NCI-H748 treated with DMSO at 0.1 percent for 48 hours (cell line): ENCODE data around the gene ADAR.

Source experiments
- DNase-seq: peaks from one replicate; lab custom pipeline; 2025; lab: John Stamatoyannopoulos, UW

ADAR gene

DNA sequence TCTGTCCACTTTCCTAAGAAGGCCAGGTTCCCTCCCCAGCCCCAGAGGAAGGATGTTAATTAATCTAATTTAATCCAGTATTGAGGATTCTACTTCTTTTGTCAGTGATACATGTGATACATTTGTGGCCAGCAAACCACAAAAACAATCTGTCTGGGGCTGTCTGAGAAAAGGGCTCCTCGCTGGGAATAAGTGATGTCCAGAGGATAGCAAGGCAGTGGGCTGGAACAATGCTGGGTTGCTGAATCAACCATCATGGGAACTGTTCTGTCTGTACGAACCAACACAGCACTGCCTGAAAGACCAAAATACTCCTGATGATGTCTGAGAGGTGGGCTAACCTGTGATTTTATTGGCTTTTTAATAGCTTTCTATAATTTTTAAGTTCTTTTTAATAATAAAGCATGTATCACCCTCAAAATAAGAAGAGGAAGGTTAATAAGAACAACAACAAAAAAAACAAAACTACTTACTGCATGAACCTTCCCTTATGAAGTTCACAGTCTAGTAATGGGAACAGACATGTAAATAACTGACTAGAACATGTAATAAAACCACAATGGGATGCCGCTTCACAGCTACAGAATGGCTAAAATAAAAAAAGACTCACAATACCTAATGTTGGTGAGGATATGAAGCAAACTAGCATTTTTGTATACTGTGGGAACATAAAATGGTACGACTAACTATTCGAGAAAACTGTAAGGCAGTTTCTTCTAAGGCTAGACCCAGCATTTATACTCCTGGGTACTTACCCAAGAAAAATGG, 11.4 kb upstream of the ADAR start:
- DNase-seq: no peak

DNA sequence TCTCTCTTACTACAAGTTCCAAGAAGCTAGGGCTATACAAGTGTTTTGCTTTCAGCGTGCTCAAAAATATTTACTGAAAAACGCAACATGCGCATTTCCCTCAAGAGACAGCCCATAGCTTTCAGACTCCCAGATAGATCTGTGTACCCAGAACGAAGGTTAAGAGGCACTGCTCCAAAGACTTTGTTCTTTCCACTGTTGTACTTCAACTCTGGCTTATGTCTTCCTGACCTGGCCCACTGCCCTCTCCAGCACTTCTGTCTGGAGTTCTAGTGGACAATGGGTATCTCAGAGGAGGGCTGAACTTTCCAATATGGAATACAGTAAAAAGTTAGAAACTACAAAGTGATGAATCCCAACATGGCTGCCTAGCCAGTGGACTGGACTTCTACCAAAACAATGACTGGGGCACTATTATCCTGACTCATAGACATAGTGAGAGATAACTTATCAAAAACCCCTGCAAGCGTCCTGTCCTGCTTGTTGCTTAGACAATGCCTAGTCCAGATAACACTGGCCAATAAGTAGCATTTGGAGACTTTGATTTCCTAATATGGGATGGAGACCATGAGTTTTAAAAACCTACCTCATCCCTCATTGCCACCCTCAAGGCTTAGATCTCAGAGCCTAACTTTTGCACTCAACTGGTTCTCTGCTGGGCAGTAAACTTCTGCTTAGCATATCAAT, 8.8 kb upstream of the ADAR start:
- no peak for DNase-seq

DNA sequence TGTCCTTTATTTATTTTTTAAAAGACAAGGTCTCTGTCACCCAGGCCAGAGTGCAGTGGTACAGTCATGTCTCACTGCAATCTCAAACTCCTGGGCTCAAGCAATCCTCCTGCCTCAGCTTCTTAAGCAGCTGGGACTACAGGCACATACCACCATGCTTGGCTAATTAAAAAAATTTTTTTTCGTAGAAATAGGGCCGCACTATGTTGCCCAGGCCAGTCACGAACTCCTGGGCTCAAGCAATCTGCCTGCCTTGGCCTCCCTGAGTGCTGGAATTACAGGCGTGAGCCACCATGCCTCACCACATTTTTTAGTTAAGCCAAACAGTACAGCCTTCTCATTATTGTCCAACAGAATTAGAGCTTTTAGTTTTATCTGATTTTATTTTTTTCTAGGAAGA, 7.4 kb upstream of the ADAR start:
- no peak for DNase-seq

DNA sequence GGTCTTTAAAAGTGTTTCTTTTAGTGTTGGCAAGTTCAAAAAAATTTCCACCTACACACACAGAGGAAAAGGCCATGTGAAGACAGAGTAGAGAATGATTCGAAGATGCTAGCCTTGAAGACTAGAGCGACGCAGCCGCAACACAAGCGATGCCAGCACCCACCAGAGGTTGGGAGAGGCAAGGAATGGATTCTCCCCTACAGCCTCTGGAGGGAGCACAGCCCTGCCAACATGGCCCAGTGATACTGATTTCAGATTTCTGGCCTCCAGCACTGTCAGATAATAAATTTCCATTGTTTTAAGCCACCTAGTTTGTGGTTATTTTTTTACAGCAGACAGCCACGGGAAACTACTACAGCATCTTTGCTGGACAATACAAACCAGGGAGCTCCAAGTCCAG, 6.9 kb upstream of the ADAR start:
- DNase-seq: no peak

DNA sequence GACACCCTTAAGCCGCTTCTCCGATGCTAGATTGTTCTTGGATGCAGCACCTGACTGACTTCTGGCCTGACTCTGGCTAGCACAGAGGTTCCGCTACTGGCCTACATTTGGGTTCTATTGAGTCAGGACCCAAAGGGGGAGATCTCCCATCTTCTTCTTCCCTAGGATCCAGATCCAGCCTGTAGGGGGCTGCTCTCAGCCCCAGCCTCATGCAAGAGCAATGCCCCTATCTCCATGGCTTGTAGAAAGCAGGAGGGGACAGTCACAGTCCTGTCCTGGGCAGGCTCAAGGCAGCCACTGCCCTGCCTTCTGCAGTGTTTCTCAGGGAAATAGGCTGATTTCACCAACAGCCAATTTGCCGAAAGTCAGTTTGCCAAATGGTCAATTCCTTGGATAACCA, 6.3 kb upstream of the ADAR start:
- no peak for DNase-seq

DNA sequence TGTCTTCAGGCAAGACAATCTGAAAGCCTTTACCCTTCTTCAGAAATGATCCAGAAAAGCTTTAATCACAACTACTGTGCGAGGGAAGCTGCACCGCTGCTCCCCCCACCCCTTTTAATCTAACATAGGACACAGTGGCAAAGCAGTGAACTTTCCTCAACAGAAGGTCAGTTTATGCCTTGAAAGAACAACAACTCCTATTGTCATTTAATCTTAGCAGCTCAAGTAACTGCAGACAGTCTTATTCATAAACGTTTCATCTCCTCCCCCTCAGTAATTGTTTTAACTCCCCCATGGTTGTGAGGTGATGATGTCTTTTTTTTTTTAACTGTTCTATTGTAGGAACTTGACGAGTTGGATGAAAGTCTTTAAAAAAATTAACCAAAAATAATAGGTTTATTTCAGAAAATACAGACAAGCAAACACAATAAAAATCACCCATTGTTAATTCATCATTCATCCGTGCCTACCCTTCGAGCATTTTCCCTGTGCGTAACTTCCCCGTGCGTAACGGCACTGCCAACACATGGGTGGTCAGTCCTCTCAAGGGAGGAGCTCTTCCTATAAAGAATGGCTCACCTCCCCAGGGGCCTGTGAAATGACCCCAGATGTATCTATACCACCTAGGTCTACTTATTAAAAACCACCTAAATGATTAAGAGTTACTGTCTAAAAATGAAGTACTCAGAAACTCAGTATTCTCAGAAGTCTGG, 3.3 kb upstream of the ADAR start:
- DNase-seq: no peak

DNA sequence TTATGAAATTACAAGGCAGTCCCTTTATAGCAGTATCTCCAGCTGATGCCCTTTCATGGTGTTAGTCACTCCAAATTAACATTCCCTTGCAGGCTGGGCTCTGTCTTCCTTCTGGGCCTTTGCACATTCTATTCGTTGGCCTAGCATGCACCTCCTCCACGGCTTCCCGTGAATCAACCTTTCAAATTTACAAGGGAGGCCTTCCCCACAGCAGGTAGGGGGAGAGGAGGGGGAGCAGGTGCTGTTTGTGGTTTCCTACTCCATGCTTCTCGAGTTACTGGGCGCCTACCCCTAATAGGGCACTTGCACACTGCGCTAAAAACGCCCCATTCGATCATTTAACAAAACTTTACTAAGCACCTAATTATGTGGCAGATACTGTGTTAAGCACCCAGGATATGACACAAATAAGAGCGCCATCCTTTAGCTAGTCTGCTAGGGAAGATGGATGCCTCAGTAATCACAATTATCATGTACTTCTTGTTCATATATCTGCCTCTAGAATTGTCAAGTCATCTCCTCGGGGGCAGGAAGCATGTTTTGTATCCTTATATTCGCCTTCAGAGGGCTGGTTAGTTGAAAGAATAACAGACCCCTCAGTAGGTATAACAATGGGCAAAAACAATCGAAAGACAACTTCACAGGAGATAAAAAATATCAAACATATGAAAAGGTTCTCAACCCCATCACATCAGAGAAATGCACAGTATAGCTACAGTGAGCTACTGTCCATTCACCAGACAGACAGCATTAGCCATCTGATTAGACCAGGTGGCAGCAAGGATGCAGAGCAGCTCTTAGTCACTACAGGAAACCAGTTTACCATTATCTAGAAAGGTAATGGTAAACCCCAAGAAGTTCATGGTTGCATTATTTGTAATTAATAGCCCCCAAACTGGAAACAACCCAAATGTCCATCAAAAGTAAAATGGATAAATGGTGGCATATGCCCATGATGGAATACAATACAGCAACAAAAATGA, 1.7 kb upstream of the ADAR start:
- DNase-seq: peak; percentile 8

DNA sequence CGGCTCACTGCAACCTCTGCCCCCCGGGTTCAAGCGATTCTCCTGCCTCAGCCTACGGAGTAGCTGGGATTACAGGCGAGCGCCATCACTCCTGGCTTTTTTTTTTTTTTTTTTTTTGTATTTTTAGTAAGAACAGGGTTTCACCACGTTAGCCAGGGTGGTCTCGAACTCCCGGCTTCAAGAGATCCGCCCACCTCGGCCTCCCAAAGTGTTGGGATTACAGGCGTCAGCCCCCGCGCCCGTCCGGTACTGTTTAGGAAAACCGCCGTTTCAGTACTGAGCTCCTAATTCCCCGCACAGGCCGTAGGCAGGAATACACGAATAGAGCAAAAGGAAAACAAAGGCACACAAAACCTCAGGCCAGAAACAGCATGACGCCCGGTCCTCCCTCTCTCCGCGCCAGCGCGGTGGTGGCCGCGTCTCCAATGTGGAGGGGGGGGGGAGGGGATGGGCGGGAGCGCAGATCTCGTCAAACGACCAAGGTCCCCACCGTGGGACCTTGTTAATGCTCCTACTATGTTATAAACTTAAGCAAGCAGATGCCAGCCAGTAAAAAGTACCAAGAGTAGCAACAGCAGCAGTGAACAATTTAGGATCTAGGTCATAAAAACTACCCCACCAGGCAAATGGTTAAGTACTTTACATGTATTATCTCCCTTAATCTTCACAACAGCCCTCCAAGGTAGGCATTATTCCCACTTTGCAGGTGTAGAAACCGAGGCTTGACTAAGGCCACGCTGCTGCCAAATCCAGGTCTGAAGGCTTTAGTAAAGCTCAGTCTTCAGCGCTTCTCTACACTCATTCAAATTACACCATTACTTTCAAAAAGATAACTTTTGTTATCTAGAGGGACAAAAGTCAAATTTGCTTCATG, 648 bp upstream of the ADAR start:
- peak; percentile 77 for DNase-seq

DNA sequence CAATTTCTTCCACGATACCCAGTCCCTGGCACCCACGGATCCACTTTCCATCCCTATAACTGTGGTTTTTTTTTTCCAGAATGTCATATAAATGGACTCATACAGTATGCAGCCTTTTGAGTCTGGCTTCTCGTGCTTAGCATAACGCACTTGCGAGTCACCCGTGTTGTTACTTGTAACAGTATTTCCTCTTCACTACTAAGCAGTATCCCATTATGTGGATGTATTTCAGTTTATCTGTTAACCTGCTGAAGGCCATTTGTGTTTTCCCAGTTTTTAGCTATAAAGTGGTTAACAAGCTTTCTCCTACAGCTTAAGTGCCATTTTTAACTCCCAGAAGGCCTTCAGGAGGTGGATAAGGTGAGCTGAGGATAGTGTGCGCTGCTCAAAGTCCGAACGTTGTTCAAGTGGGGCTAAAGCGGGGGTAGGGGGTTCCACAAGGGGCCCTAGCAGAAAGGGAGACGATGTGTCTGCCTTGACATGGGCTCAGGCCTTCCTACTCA, 829 bp downstream of the ADAR start:
- no peak for DNase-seq

DNA sequence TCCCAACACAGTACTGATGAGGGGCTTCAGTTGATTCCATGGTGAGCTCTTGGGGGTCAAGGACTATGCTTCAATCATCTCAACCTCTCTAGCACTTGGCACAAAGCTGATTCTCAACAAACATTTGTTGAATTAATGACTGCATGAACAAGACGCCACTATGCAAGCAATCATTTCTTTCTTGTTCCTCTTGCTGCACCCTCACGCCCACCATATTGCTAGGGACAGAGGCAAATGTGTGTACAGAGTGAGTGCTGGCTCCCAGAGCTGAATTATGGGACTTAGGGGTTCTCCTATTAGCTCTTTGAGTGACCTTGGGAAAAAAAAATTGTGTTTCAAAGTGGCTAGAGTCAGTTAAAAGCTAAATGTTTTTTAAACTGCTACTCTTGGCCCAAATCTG, 2.5 kb downstream of the ADAR start:
- DNase-seq: no peak

DNA sequence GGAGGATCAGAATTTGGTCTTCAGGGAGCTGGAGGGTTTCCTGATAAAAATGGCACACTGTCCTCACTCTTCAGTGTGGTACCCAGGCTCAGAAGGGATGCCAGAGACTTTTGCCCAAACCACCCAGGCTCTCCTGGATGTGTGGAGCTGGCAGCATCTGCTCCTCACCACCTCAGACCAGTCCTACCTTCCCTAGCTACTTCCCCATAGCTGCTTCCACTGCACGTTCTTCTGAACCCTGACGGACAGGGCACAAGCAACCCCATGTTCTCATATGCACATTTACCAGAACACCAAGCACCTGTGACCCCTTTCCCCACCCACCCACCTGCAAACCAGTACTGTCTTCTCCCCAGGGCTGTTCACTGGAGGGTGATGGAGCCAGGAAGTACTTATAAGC, 4.7 kb downstream of the ADAR start:
- no peak for DNase-seq

DNA sequence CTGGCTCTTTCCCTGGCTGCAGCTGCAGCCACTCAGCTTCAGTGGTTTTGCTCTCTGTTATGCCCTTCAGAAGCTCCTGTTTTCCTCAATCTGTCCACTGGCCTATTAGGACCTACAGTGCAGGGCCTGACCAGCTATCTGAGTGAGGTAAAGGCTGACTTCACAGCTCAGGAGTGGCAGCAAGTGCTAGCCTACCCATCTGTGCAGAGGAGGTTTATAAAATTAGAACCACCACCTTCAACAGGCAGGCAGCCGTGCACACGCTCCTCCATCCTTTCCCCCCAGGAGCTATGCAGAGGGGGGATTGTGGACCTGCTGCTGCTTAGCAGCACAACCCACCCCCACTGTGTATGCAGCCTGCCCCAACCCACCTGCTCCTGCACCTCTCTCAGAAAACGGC, 8.3 kb downstream of the ADAR start:
- DNase-seq: no peak

DNA sequence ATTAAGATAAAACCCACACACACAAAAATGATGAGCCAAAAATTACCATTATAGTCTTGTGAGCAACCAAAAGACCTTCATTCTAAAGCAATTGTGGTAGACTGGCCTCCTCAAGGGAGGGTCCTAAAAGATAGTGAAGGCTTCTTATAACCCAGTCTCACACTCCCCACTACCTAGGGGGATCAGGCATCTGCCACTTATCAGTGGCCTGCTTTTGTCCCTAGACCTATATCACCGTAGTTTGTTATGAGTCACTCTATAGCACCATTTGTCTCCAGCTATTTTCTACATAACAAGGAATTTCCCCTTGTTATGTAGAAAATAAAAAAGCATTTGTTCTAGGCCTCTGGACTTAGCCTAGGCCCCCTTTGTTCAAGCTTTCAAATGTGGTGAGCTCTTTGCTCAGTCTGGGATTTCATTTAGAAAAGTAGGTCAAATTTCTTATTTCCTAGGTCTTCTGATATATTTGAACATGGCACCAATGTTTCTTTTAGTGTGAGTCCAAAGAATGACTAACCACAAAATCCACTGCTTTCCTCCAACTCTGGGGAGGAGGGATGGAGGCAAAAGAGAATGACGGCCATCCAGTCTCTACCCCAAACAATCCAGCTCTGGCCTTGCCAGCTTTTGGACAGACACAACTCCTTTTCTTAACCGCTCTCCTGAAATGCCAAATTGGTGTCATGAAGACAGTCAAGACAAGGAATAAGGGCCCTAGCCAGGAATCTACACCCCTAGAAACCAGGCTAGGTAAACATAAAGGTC, 8.9 kb downstream of the ADAR start:
- DNase-seq: no peak

DNA sequence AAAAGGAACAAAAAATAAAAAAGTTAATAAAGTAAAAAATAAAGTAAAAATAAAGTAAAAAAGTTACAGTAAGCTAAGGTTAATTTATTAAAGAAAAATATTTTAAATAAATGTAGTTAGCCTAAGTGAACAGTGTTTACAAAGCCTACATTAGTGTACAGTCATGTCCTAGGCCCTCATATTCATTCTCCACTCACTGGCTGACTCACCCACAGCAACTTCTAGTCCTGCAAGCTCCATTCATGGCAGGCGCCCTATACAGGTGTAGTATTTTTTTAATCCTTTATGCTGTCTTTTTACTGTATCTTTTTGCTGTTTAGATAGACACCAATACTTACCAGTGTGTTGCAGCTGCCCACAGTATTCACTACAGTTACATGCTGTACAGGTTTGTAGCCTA, 12.4 kb downstream of the ADAR start:
- DNase-seq: no peak

DNA sequence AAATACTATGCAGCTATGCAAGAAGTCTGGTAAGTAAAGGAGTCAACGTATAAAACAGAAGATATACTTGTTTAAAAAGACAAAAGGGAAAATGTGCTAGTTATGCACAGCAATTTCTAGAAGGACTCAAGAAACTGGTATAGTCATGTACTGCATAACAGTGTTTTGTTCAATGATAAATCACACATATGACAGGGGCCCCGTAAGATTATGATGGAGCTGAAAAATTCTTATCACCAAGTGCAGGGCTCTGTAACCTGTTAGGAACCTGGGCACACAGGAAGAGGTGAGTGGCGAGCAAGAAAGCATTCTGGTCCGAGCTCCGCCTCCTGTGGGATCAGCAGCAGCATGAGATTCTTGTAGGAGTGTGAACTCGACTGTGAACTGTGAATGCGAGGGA, 13.2 kb downstream of the ADAR start:
- no peak for DNase-seq

DNA sequence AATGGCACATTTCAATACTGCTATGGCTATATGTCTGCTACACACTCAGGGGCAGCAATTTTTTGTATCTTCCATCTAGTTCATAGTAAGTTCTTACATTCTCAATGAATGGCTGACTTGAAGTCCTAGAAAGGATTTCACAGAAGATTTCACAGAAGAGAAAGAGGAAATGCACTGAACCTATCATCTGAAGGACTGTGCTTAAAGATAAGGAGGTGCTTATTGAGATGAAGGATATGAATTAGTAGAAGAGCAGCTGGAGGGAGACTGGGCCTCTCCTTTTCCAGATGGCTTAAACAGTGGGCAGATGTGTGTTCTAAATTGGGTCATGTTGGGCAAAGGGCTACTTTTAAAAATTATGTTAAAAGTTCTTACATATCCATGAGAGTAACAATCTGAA, 14.6 kb downstream of the ADAR start:
- DNase-seq: no peak

DNA sequence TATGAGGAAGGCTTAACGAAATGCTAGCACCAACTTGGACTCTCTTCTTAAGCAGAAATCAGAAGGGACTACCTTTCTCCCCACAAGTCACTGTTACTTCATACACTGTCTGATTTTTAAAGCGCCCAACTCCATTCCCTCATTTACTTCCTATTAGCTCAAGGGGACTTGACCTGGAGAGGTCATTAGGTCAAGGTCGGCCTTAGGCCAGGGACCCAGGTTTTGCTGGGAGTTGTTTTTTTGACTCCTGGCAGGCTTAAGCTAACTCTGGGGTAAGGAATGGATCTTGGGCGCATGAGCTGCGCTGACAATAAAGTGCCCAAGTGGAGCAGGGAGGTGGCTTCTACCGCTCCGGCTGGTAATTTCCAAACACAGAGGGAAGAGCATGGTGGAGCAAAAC, 16.8 kb downstream of the ADAR start:
- DNase-seq: no peak

DNA sequence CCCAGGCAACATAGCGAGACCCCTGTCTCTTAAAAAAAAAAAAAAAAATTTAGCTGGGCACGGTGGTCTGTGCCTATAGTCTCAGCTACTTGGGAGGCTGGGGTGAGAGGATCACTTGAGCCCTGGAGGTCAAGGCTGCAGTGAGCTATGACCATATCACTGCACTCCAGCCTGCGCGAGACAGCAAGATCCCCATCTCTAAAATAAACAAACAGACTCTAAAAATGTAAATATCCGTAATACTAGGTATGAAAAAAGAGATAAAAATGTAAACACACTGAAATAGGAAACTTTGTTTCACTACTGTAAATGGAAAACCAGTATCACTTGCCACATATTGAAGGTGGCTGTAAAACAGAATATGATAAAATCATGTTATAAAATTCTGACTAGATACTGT, 17.2 kb downstream of the ADAR start:
- DNase-seq: no peak

DNA sequence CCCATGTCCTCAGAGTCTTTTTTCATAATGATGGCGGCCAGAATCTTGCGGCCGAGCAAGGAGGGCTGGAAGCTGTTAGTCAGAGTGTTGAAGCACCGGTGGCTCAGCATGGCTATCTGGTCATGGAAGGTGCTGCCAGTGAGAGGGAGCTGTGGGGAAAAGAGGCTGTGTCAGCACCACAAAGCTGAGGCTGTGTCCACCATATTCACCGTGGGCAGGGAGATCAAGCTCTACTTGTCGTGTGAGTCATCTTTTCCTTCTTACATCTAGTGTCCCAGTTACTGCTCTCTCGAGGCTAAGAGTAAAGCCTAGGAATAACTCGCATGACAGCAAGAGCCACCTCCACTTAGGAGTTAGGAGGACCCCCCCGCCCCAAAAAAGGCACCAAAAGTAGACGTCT, 18.2 kb downstream of the ADAR start:
- DNase-seq: no peak

DNA sequence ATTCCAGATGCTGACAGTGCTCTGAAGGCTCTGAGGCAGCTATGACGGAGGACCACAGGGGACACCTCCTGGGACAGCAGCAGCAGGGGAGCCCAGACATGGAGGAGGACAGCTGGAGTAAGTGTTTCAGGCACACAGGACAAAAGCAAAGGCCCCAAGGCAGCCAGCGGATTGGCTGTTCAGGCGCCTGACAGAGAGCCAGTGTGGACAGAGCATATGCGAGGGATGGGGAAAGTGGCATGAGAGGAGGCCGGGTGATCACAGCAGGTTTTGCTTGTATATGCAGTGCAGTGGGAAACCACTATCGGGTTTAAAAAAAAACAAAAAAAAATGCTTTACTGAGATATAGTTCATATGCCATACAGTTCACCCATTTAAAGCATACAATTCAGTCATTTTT, 21.3 kb downstream of the ADAR start:
- no peak for DNase-seq
